ENCODE measurements around the gene FNDC10. TPM values are rescaled to one million over a fixed set of nuclear protein-coding genes. Genes with fewer than 3 reads are reported as not detected.
A peak's percentile ranks its signal among the peaks of the same experiment; 100 is the strongest.

The FNDC10 gene
- total RNA-seq, 6 donors from 2014 or later, result 8.7 to 21.0 (median 12.4) TPM

- no peaks in the 10 kb centered on the region for H3K27me3 ChIP-seq
- DNase-seq (peak; percentile 60 to 94), ATAC-seq (ENCODE audit: low FRiP score in 2 of 2) (peak in 1 of 2 donors; percentile 30)
- TF ChIP-seq EP300 (IDR thresholded peaks at IDR 0.05) (no peak), POLR2AphosphoS5 (IDR thresholded peaks at IDR 0.05) (no peak), POLR2A (IDR thresholded peaks at IDR 0.05) (no peak), CTCF (IDR thresholded peaks at IDR 0.05) (no peak)
- H3K36me3 ChIP-seq, result peaks cover 0 to 14% (median 6%) of the 10 kb centered on the region in 4 donors
- peaks cover 25 to 51% (median 36%) of the 10 kb centered on the region in 4 donors for H3K4me1 ChIP-seq
- peak overlapping the region; percentile 99 to 100 (median 100) for H3K27ac ChIP-seq
- WGBS, 2 donors, result 13 to 24% methylated on average over 9 to 10 of the region's 80 CpGs
- H3K9me3 ChIP-seq, result no peaks in the 10 kb centered on the region
- peak overlapping the region; percentile 59 to 100 (median 96) for H3K4me3 ChIP-seq
These were observed 16.3 kb upstream of the FNDC10 start for GRCh38 chr1:1616045-1616790.

GRCh38 chr1:1615256-1616044 lies 15.5 kb upstream of the FNDC10 start, which contains the start of gene MIB2:
MIB2 (plus strand) TSS chr1:1615500; CDS start chr1:1623453, 7,953 bp downstream.
- no peaks in the 10 kb centered on the region for H3K9me3 ChIP-seq
- peak in 3 of 6 experiments; percentile 39 to 52 (median 39) for TF ChIP-seq CTCF (IDR thresholded peaks at IDR 0.05)
- peak in 1 of 4 donors; percentile 64 for TF ChIP-seq EP300 (IDR thresholded peaks at IDR 0.05)
- TF ChIP-seq POLR2A (IDR thresholded peaks at IDR 0.05), result peak in 3 of 4 donors; percentile 65 to 91 (median 83)
- peak; percentile 76 to 91 for TF ChIP-seq POLR2AphosphoS5 (IDR thresholded peaks at IDR 0.05)
- H3K36me3 ChIP-seq, result peaks cover 0 to 14% (median 6%) of the 10 kb centered on the region in 4 donors
- H3K4me1 ChIP-seq, result peaks cover 30 to 55% (median 42%) of the 10 kb centered on the region in 4 donors
- DNase-seq (peak; percentile 97 to 100), ATAC-seq (ENCODE audit: low FRiP score in 2 of 2) (peak; percentile 95 to 97)
- H3K27me3 ChIP-seq, result no peaks in the 10 kb centered on the region
- peak within 1 kb of the TSS; percentile 92 to 100 (median 96) for H3K4me3 ChIP-seq
- H3K27ac ChIP-seq, result peak within 1 kb of the TSS; percentile 99 to 100 (median 100)
- 0% methylated on average over 24 to 45 of the region's 107 CpGs for WGBS, 2 donors

GRCh38 chr1:1614954-1615255 lies 15.0 kb upstream of the FNDC10 start:
- TF ChIP-seq CTCF (IDR thresholded peaks at IDR 0.05), result no peak
- no peak for TF ChIP-seq POLR2A (IDR thresholded peaks at IDR 0.05)
- TF ChIP-seq POLR2AphosphoS5 (IDR thresholded peaks at IDR 0.05), result no peak
- no peak for TF ChIP-seq EP300 (IDR thresholded peaks at IDR 0.05)
- H3K27ac ChIP-seq, result peak overlapping the region; percentile 99 to 100 (median 100)
- DNase-seq, result no peak
- H3K4me1 ChIP-seq, result peaks cover 30 to 55% (median 47%) of the 10 kb centered on the region in 4 donors
- 1% methylated on average over 18 to 19 of the region's 23 CpGs for WGBS, 2 donors
- no peak for ATAC-seq (ENCODE audit: low FRiP score in 2 of 2)
- peak overlapping the region; percentile 92 to 100 (median 96) for H3K4me3 ChIP-seq
- no peaks in the 10 kb centered on the region for H3K27me3 ChIP-seq
- H3K36me3 ChIP-seq, result peaks cover 0 to 14% (median 6%) of the 10 kb centered on the region in 4 donors
- H3K9me3 ChIP-seq, result no peaks in the 10 kb centered on the region

GRCh38 chr1:1614204-1614953 lies 14.4 kb upstream of the FNDC10 start:
- ATAC-seq (ENCODE audit: low FRiP score in 2 of 2) (peak; percentile 17 to 35), DNase-seq (peak; percentile 32 to 69)
- Histone ChIP-seq H3K27ac (peak overlapping the region; percentile 99 to 100 (median 100)), H3K27me3 (no peaks in the 10 kb centered on the region), H3K9me3 (no peaks in the 10 kb centered on the region), H3K36me3 (peaks cover 0 to 14% (median 6%) of the 10 kb centered on the region in 4 donors), H3K4me3 (peak overlapping the region; percentile 92 to 100 (median 96)), H3K4me1 (peaks cover 30 to 54% (median 51%) of the 10 kb centered on the region in 4 donors)
- 14 to 19% methylated on average over 25 to 30 of the region's 30 CpGs for WGBS, 2 donors
- no peak for TF ChIP-seq EP300 (IDR thresholded peaks at IDR 0.05)
- TF ChIP-seq POLR2A (IDR thresholded peaks at IDR 0.05), result peak in 1 of 4 donors; percentile 25

Measured in upper lobe of left lung (tissue), 6 donors.